Nephron (organoid): ENCODE results near the gene MTCL3.

Source experiments
- H3K27ac Mint-ChIP-seq, 3 experiments: 2 replicates each; pipeline ENCODE4 v1.8.0; 2020; ENCODE audit warnings: mixed read lengths in 3 of 3, mild to moderate bottlenecking in 2 of 3, moderate library complexity in 1 of 3
- H3K27me3 Mint-ChIP-seq: 2 replicates; pipeline ENCODE4 v1.8.0; 2021; ENCODE audit warnings: low read depth, mild to moderate bottlenecking, moderate library complexity, mixed read lengths
- H3K36me3 Mint-ChIP-seq: 2 replicates; pipeline ENCODE4 v1.8.0; 2020; ENCODE audit warnings: low read depth, mixed read lengths
- H3K4me1 Mint-ChIP-seq: 2 replicates; pipeline ENCODE4 v1.8.0; 2020; ENCODE audit warnings: mixed read lengths
- H3K4me3 Mint-ChIP-seq, 3 experiments: 2 replicates each; pipeline ENCODE4 v1.8.0; 2020; ENCODE audit warnings: mild to moderate bottlenecking in 3 of 3, mixed read lengths in 3 of 3, moderate library complexity in 2 of 3
- H3K9me3 Mint-ChIP-seq: 2 replicates; pipeline ENCODE4 v1.8.0; 2020; ENCODE audit warnings: mixed read lengths
- TF ChIP-seq, protein P1 (sequence below), 3 experiments: fragments of 200-600 bp; sonication (generic); IDR thresholded peaks; one replicate each; pipeline ENCODE4 v1.5.0; 2021; ENCODE audit warnings: antibody characterized with exemption in 3 of 3; ENCODE audit not compliant: unreplicated experiment in 3 of 3

The MTCL3 gene

DNA sequence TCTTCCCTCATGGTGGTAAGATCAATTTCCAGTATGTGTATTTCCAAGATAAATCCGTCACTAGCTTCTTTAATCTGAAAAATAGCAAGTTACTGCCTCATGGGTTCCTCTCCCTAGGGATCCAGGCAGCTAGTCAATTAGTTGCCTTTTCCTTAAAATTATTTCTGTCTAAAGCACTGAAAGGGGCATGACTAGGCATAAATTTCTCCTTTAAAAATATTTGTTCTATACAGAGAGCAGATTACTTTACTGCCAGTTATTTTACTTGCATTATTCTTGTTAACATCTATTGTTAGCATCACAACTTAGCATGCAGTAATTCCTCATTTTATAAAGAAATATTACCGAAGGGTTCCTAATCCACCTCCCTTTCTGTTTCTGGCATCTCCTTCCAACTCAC, 1.4 kb downstream of the MTCL3 start:
- Mint-ChIP-seq H3K4me3 (peak overlapping the region; percentile 74 to 82 (median 81)), H3K27ac (no peak overlapping the region), H3K9me3 (no peaks in the 10 kb centered on the region), H3K36me3 (no peaks in the 10 kb centered on the region), H3K27me3 (peaks cover 72% of the 10 kb centered on the region), H3K4me1 (peaks cover 27% of the 10 kb centered on the region)
- TF ChIP-seq, protein P1, sequence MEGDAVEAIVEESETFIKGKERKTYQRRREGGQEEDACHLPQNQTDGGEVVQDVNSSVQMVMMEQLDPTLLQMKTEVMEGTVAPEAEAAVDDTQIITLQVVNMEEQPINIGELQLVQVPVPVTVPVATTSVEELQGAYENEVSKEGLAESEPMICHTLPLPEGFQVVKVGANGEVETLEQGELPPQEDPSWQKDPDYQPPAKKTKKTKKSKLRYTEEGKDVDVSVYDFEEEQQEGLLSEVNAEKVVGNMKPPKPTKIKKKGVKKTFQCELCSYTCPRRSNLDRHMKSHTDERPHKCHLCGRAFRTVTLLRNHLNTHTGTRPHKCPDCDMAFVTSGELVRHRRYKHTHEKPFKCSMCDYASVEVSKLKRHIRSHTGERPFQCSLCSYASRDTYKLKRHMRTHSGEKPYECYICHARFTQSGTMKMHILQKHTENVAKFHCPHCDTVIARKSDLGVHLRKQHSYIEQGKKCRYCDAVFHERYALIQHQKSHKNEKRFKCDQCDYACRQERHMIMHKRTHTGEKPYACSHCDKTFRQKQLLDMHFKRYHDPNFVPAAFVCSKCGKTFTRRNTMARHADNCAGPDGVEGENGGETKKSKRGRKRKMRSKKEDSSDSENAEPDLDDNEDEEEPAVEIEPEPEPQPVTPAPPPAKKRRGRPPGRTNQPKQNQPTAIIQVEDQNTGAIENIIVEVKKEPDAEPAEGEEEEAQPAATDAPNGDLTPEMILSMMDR (IDR thresholded peaks at IDR 0.05; ENCODE audit: unreplicated experiment in 3 of 3): no peak

DNA sequence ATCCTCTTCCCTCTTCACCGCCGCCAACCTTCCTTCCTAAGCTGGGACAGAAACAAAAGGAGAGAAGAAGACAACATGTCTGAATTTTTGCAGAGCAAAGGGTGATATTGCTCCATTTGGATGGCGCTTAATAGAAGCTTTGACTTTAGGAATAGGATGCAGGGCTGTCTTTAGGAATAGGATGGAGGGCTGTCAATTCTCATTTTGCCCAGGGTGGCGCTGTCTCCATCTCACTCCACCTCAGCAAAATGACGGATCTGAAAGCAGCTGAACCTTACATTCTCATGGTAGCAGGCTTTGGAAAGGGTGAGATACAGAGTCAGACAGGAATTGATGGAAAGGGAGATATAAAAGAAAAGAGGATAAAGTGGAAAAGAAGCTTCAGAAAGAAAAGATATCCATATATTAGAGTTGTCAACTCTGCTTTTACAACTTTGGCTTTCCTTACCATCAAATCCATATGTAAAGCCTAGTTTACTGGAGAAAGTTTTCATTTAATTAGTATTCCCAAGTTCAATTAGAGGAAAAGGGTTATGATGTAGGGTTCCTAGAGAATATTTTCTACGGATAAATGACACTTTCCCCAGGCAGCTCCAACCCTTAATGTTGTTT, 2.4 kb downstream of the MTCL3 start:
- TF ChIP-seq, protein P1 (IDR thresholded peaks at IDR 0.05; ENCODE audit: unreplicated experiment in 3 of 3): peak; percentile 65 to 71 (median 68)
- no peaks in the 10 kb centered on the region for H3K9me3 Mint-ChIP-seq

DNA sequence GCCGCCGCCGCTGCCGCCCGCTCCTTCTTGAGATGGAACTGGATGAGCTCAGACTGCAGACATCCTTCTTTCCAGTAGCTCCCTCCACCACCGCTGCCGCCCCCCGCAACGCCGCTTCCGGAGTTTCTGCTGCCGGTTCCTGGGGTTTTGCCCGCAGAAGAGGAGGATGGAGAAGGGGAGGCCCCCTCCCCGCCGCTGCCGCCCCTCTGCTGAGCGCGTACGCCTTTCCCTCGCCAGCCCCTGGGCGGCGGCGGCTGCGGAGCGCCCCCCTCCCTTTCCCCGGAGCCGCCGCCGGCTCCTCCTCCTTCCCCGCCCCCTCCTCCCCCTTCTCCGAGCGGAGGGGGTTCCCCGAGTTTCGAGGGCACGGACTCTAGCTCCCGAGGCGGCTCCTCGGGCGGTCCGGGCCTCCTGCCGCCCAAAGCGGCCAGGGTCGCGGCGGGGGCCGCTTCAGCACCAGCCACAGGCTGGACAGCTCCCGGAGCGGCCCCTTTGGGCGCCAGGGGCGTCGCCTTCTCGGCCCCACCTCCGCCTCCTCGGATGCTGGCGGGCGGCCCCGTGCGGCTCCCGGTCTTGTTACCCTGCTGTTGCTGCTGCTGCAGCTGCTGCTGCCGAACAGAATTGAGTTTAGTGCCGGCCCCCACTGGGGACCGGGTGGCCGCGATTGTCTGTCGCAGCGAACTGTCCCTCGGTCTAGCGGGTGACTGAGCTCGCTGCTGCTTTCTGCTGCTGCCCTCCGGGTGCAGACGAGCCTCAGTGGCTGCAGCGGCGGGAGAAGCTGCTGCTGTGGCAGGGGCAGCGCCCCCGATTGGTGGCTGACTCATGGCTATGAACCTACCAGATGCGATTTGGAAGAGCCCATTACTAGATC, 3.1 kb downstream of the MTCL3 start:
- Mint-ChIP-seq H3K4me3 (peak overlapping the region; percentile 78 to 87 (median 84)), H3K36me3 (no peaks in the 10 kb centered on the region), H3K27me3 (peaks cover 68% of the 10 kb centered on the region), H3K4me1 (peaks cover 27% of the 10 kb centered on the region), H3K9me3 (no peaks in the 10 kb centered on the region), H3K27ac (no peak overlapping the region)
- TF ChIP-seq, protein P1 (IDR thresholded peaks at IDR 0.05; ENCODE audit: unreplicated experiment in 3 of 3): no peak

More for the DNA sequence above, 2.4 kb downstream of the MTCL3 start:
- H3K27ac Mint-ChIP-seq: no peak overlapping the region
- no peaks in the 10 kb centered on the region for H3K36me3 Mint-ChIP-seq
- H3K27me3 Mint-ChIP-seq: peaks cover 73% of the 10 kb centered on the region
- H3K4me3 Mint-ChIP-seq: peak overlapping the region; percentile 78 to 84 (median 82)
- H3K4me1 Mint-ChIP-seq: peaks cover 27% of the 10 kb centered on the region

DNA sequence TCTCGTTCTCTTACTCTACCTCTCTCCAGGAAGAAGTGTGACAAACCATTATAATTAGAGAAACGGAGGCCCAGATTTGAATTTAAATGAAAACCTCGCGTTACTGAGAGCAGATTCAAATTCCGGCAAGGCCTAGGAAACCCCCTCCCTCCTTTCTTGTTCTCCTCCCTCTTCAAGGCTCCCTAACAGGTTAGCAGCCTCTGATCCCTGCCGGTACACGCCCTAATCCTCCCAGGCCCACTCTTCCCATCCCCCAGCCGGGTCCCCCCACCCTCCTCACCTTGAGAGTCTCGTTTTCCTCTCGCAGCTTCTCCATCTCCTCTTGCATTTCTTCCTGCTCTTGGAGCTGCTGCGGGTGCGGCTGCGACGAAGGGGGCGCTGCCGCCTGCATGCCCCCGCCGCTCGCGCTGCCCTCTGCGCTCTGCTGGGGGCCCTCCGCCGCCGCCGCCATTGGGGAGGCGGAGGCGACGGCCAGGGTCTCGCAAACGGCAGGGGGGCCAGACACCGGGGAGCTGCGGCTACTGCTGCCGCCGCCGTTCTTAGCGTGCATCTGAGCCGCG, 3.8 kb downstream of the MTCL3 start:
- Mint-ChIP-seq H3K27me3 (peaks cover 68% of the 10 kb centered on the region), H3K27ac (no peak overlapping the region), H3K36me3 (no peaks in the 10 kb centered on the region), H3K9me3 (peaks cover 2% of the 10 kb centered on the region), H3K4me3 (peak overlapping the region; percentile 78 to 87 (median 80)), H3K4me1 (peaks cover 27% of the 10 kb centered on the region)
- TF ChIP-seq, protein P1 (IDR thresholded peaks at IDR 0.05; ENCODE audit: unreplicated experiment in 3 of 3): no peak

DNA sequence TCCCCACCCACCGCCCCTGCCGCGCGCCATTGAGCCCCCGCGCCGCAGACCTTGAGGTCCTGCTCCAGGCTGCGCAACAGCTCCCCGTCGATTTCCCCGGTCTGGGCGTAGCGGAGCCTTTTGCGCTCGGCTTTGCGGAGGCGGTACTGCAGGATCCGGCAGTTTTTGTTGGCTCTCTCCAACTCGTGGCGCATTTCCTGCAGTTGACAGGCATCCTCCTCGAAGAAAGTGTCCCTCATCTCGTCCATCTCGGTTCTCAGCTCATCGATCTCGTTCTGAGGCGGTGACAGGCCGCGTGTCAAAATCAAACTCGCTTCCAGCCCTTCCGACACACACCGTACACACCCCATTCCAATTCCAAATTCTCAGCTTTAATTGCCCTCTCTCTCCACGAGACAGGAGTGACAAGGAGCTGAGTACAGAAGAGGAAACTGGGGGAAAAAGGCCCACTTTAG, 4.3 kb downstream of the MTCL3 start:
- Mint-ChIP-seq H3K4me3 (peak overlapping the region; percentile 78 to 87 (median 80)), H3K36me3 (peaks cover 3% of the 10 kb centered on the region), H3K9me3 (peaks cover 3% of the 10 kb centered on the region), H3K27me3 (peaks cover 63% of the 10 kb centered on the region), H3K27ac (no peak overlapping the region), H3K4me1 (peaks cover 27% of the 10 kb centered on the region)
- TF ChIP-seq, protein P1 (IDR thresholded peaks at IDR 0.05; ENCODE audit: unreplicated experiment in 3 of 3): no peak
